CD4-positive, alpha-beta T cell treated with Interleukin-15 for 4 hours (primary cell): ENCODE data around the gene NUP210.

ENCODE experiments used
- DNase-seq: peaks from one replicate; pipeline ENCODE4 v3.0.0-alpha.2; 2020; ENCODE audit warnings: low spot score

The NUP210 gene

DNA sequence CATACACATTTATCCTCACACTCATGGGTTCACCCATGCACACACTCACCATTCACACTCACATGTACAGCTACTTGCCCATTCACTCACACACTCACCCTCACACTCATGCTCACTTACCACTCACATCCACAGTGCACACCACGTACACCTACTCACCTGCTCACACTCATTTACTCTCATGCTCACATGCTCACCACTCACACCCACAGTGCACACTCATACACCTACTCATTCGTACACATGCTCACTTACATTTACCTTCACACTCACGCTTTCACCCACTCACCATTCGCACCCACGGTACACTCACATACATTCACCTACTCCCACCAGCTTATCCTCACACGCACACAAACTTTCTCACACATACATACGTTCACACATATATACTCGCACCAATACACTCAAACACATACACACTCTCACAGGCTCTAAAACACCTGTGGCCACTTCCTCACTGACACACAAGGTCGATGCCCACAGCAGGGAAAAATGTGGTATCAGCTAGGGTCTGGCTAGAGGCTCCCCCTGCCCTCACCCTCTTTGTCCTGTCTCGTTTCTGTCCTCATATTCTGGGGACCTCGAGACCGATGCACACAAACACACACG is 46.0 kb downstream of the NUP210 start:
- DNase-seq = no peak

DNA sequence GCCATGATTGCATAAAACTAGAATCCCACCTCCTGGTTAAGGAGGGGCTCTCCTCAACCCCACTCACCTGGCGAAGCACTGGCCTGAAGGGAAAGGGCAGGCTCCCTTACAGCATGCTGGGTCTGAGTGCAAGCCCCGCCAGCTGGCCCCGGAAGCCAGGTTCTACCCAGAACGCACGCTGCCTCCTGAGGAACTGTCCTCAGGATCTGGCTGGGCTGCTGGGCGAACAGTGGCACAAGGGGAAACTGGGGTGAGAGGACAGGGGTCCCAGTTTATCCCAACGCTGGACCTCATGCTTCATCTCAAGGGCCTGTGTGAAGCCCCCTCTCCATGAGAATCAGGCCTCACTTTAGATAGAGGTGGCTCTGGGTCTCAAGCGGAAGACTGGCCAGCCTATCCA is 47.5 kb downstream of the NUP210 start:
- no peak for DNase-seq

- no peak for DNase-seq
Observed at GRCh38 chr3:13372126-13372525, 48.0 kb downstream of the NUP210 start.

DNA sequence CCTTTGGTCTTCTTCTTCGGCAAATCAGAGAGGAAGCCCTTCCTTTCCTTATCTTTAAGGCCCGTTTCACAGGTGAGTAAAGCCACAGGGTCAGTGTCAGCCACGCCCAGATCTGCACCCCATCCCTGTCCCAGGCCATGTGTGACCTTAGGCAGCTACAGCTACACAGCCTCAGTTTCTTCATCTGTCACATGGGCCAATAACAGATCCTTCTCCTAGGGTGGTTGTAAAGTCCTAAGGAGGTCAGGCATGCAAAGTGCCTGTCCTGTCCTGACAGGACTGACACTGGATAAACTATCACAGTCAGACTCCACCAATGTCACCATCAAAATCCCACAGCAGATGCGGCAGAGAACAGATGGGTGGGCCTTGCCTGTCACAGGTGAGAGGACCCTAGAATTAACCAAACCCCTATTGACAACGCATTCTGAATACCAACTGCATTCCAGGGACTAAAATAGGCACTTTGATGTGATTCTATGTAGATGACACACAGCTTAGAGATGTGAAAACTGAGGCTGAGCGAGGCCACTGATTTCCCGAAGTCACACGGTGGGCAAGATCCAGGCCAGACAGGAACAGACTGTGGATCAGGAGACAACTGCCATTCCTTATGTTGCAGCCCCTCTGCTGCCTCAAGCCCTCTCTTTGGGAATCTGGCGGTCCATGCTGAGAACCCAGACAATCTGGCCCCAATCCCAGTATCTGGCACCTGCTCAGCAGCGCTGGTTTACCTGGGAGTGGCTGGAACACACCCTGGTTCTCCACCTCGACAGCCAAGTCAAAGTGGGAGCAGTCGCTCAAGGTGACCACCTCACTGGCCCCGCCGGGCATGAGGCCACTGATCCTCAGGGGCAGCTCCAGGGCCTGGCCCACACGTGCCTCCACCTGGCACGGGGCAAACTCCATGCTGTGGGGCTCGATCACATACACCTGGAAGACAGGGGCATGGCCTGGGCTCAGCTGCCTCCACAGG is 48.7 kb downstream of the NUP210 start:
- no peak for DNase-seq

DNA sequence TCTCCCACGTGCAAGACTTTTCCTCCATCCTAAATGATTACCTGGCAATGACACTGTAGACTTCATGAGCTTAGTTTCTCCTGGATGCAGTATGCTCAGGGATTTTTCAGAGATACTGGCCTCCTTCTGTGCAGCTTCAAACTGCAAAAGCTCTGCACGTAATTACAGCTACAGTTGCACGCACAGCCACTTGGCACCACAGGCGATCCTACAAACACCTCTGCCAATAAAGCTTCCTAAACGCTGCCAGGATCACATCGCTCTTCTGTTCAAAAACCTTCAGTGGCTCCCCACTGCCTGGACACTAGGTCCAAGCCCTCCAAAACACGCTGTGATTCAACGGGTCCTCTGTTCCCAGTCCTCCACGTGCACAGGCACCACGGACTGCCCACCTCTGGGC is 49.5 kb downstream of the NUP210 start:
- DNase-seq = no peak

GRCh38 chr3:13370055-13370454 is 50.1 kb downstream of the NUP210 start:
- DNase-seq = no peak

DNA sequence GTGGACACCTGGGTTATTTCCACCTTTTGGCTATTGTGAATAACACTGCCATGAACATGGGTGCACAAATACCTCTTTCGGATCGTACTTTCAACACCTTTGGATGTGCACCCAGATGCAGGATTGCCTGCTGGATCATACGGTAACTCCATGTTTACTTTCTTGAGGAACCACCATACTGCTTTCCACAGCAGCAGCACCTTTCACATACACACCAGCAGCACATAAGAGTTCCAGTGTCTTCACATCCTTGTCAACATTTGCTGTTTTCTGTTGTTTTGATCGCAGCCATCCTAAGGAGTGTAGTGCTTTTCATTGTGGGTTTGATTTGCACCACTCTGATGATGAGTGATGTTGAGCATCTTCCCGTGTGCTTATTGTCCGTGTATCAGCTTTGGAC is 51.3 kb downstream of the NUP210 start:
- DNase-seq = no peak

DNA sequence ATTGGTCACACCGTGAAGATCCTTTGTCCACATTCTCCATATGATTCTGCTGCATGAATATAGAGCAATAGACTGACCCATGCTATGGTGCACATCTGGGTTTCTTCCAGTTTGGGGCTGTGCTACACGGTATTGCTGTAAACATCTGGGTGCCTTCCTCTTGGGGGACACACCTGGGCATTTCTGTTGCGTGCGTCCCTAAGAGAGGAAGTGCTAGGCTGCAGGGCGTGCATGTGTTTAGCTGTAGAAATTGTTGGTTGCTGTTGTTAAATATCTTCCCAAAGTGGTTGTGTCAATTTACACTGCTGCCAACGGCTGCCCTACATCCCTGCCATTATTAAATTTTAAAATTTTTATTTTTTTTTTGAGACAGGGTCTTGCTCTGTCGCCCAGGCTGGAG is 52.4 kb downstream of the NUP210 start:
- no peak for DNase-seq

GRCh38 chr3:13365390-13366379 is 54.4 kb downstream of the NUP210 start:
- DNase-seq = no peak

- DNase-seq = no peak
Observed at GRCh38 chr3:13364602-13365271, 55.4 kb downstream of the NUP210 start.

- DNase-seq = no peak
Observed at GRCh38 chr3:13362551-13362950, 57.6 kb downstream of the NUP210 start.

DNA sequence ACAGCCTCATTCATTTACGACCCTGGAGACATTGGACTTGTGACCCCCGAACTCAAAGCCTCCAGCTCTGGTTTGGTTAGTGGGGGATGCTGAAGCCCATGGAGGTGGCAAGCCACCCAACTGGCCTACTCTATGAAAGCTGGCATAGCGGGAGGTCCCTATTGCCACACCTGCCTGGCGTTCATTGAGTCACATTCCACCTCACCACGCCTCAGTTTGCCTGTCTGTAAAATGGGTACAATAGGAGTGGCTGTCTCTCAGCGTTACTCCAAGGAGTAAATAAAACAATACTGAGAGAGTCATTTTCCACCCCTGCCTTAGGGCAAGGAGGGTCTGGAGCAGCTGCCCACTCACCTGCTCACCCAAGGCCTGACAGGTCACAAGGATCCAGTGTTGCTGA is 60.2 kb downstream of the NUP210 start:
- no peak for DNase-seq

DNA sequence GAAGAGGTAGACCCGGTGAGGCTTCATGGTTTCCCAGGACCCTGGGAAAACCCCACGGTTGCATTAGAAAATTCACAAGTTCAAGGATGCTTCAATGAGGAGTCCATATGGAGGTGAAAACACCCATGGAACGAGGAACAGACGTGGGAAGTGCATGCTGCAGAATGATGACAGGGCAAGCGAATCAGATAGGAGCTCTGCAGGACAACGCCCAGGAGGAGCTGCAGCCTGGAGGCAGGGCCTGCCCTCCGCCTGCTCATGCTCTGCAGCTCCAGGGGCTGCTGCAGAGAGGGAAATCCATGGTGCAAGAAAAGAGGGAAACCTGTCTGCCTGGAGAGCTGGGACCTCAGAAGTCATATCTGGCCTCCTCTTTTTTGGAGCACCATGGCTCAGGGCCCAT is 61.5 kb downstream of the NUP210 start:
- DNase-seq = no peak

DNA sequence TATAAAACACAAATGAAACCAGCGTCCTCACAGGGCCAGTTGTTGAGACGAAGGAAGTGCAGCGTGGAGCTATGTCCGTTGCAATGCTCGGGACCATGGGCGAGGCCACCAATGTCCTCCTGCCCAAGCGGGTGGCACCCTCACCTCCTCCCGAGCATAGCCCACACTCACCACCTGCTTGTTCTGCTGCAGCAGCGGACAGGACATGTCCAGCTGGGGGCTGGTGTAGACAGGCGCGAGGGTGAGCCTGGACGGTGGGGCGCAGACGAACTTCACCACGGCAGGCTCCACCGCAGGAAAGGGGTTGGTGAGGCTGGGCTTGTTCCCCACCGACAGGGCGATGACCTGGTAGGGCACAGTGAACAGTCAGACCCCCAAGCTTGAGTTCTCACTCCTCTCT is 62.1 kb downstream of the NUP210 start:
- DNase-seq = no peak

GRCh38 chr3:13357074-13357473 is 63.0 kb downstream of the NUP210 start:
- no peak for DNase-seq

- DNase-seq = no peak
Observed at GRCh38 chr3:13353936-13354542, 66.1 kb downstream of the NUP210 start.

GRCh38 chr3:13353506-13353905 is 66.6 kb downstream of the NUP210 start:
- no peak for DNase-seq

GRCh38 chr3:13352621-13353131 is 67.4 kb downstream of the NUP210 start:
- DNase-seq = peak; percentile 6

- no peak for DNase-seq
Observed at GRCh38 chr3:13349823-13350222, 70.3 kb downstream of the NUP210 start.

- no peak for DNase-seq
Observed at GRCh38 chr3:13348661-13349396, 71.3 kb downstream of the NUP210 start.
